ENCODE measurements around the gene PREX1. TPM values are rescaled to one million over a fixed set of nuclear protein-coding genes. Genes with fewer than 3 reads are reported as not detected.

Gene PREX1
- polyA plus RNA-seq, 1 of the 3 experiments (the other 2 are of a cell fraction) = 5.3 TPM

- TF ChIP-seq CHD2 (IDR thresholded peaks at IDR 0.05; ENCODE audit: low read length, partially characterized antibody) (no peak), EZH2phosphoT487 (IDR thresholded peaks at IDR 0.05; ENCODE audit: borderline replicate concordance, low read depth) (no peak)
Measured at GRCh38 chr20:48822178-48822577, 5.6 kb downstream of the PREX1 start (continued).

- H3K9me3 ChIP-seq = no peaks in the 10 kb centered on the region
- no peak overlapping the region for H2AFZ ChIP-seq (ENCODE audit: low read depth)
- H3K27me3 ChIP-seq (ENCODE audit: insufficient read depth) = no peaks in the 10 kb centered on the region
- no peak for DNase-seq
- no peaks in the 10 kb centered on the region for H3K36me3 ChIP-seq (replicated peaks in 1 of 2; ENCODE audit: control insufficient read depth in 1 of 2, insufficient read depth in 2 of 2, low read length in 1 of 2)
- H3K4me1 ChIP-seq (ENCODE audit: control insufficient read depth in 1 of 2, insufficient read depth in 2 of 2, low read depth in 1 of 2, low read length in 1 of 2) = peaks cover 0 to 26% of the 10 kb centered on the region in 2 experiments; a peak in 3 of 4 replicates
- H3K9me2 ChIP-seq = no peaks in the 10 kb centered on the region
- H3K4me2 ChIP-seq = no peak overlapping the region
- TF ChIP-seq GATA2 (CRISPR knock-in tag; IDR thresholded peaks at IDR 0.05) (no peak), RAD21 (IDR thresholded peaks at IDR 0.05; ENCODE audit: low read length) (no peak), EP300 (IDR thresholded peaks at IDR 0.05; ENCODE audit: borderline replicate concordance in 1 of 2, low read depth in 1 of 2, low read length in 1 of 2) (no peak), ELF1 (IDR thresholded peaks at IDR 0.05) (no peak), REST (IDR thresholded peaks at IDR 0.05; ENCODE audit: low read depth, low read length) (no peak), USF2 (IDR thresholded peaks at IDR 0.05; ENCODE audit: borderline replicate concordance, low read depth, low read length) (no peak), FOXJ3 (CRISPR knock-in tag; IDR thresholded peaks at IDR 0.05) (no peak), POLR2AphosphoS5 (IDR thresholded peaks at IDR 0.05; ENCODE audit: low read depth, low read length) (no peak), GABPA (IDR thresholded peaks at IDR 0.05; ENCODE audit: low read depth) (no peak), RFX5 (IDR thresholded peaks at IDR 0.05; ENCODE audit: low read length) (no peak)
- no peak overlapping the region for H3K27ac ChIP-seq (ENCODE audit: low read depth in 2 of 2, low read length in 1 of 2)
- no peaks in the 10 kb centered on the region for H4K20me1 ChIP-seq (ENCODE audit: insufficient read depth)
- H3F3A ChIP-seq (replicated peaks; ENCODE audit: insufficient read depth) = peaks cover 20% of the 10 kb centered on the region
- 82% methylated on average over 8 of the region's 8 CpGs for WGBS (ENCODE audit: low lambda C conversion rate)
- peaks cover 8% of the 10 kb centered on the region; the same call in 1 of the 2 replicates for H3K79me2 ChIP-seq (ENCODE audit: insufficient read depth)
- H3K9ac ChIP-seq = no peak overlapping the region
- no peak overlapping the region for H3K4me3 ChIP-seq (ENCODE audit: low read depth in 2 of 2, low read length in 1 of 2)
- POLR2A ChIA-PET = no interaction called here
- CTCF ChIA-PET = interaction anchor here (1.7 kb wide), 1 partner anchor 164 kb away, joined by 6 read pairs; no protein-coding TSS in a partner anchor
Measured at GRCh38 chr20:48821261-48821920, 6.4 kb downstream of the PREX1 start.
